IPS DF 4.7 (cell line): ENCODE measurements around the gene SYT10.
"Not testable (repeated sequence)": the region's sequence is repeated elsewhere in the genome, so short reads cannot be mapped to it uniquely, and the experiment has no call there.

ENCODE experiments used
- DNase-seq: peaks from one replicate; pipeline ENCODE4 v3.0.0-alpha.2; 2013; ENCODE audit warnings: low spot score; ENCODE audit errors: extremely low read depth

SYT10 gene

GRCh38 chr12:33349791-33350190 is 89.8 kb downstream of the SYT10 start:
- DNase-seq, result no peak

GRCh38 chr12:33331961-33332398 is 107.6 kb downstream of the SYT10 start:
- DNase-seq, result not testable (repeated sequence)

GRCh38 chr12:33330940-33331339 is 108.7 kb downstream of the SYT10 start:
- no peak for DNase-seq
